Keratinocyte (primary cell): ENCODE data around the gene HOOK2. TPM values are rescaled to one million over a fixed set of nuclear protein-coding genes. Genes with fewer than 3 reads are reported as not detected.

Experiments used
- DNase-seq: peaks from one replicate; pipeline ENCODE4 v3.0.0-alpha.2; 2011; ENCODE audit warnings: low read depth, missing footprints, low spot score
- FAIRE-seq: peaks from 2 replicates; lab custom pipeline; 2011; peaks lifted over from hg19 to GRCh38; lab: Jason Lieb, UNC
- H2AFZ ChIP-seq: 2 replicates; pipeline ENCODE4 v1.6.0; 2012; ENCODE audit warnings: low read length, control low read depth, inconsistent platforms; ENCODE audit not compliant: control insufficient read depth
- H3K27ac ChIP-seq: 2 replicates; pipeline ENCODE4 v1.5.1; 2011; ENCODE audit warnings: low read length; ENCODE audit not compliant: control insufficient read depth, insufficient read depth
- H3K27me3 ChIP-seq: 3 replicates; pipeline ENCODE4 v1.6.0; 2011; ENCODE audit warnings: low read length; ENCODE audit not compliant: control insufficient read depth, insufficient read depth; ENCODE audit errors: extremely low read depth
- H3K36me3 ChIP-seq, 2 experiments: 2 replicates in 1 of 2; 3 replicates in 1 of 2; pipeline ENCODE4 v1.5.1; 2011; ENCODE audit warnings: low read length in 2 of 2, mild to moderate bottlenecking in 1 of 2; ENCODE audit not compliant: control insufficient read depth in 2 of 2, insufficient read depth in 2 of 2; ENCODE audit errors: extremely low read depth in 1 of 2
- H3K4me1 ChIP-seq: 3 replicates; pipeline ENCODE4 v1.5.1; 2011; ENCODE audit warnings: low read length; ENCODE audit not compliant: control insufficient read depth, insufficient read depth; ENCODE audit errors: extremely low read depth
- H3K4me2 ChIP-seq: 3 replicates; pipeline ENCODE4 v1.6.0; 2011; ENCODE audit warnings: low read depth, low read length; ENCODE audit not compliant: control insufficient read depth, insufficient read depth; ENCODE audit errors: extremely low read depth
- H3K4me3 ChIP-seq, 3 experiments: fragments of 200-600 bp in 1 of 3; sonication (generic) in 1 of 3; 2 replicates in 2 of 3; 3 replicates in 1 of 3; pipeline ENCODE4 v1.5.1; 2011 to 2016; ENCODE audit warnings: low read length in 3 of 3, mild to moderate bottlenecking in 3 of 3, control low read depth in 2 of 3, inconsistent platforms in 1 of 3, low read depth in 1 of 3, mixed read lengths in 1 of 3, mixed run types in 1 of 3, moderate library complexity in 1 of 3; ENCODE audit not compliant: control insufficient read depth in 2 of 3, insufficient read depth in 2 of 3; ENCODE audit errors: extremely low read depth in 1 of 3
- H3K79me2 ChIP-seq: 2 replicates; pipeline ENCODE4 v1.6.0; 2012; ENCODE audit warnings: low read length; ENCODE audit not compliant: control insufficient read depth, insufficient read depth
- H3K9ac ChIP-seq: 3 replicates; pipeline ENCODE4 v1.6.0; 2011; ENCODE audit warnings: low read length; ENCODE audit not compliant: control insufficient read depth, insufficient read depth; ENCODE audit errors: extremely low read depth
- H3K9me1 ChIP-seq: 3 replicates; pipeline ENCODE4 v1.6.0; 2011; ENCODE audit warnings: low read length; ENCODE audit not compliant: control insufficient read depth, insufficient read depth; ENCODE audit errors: extremely low read depth
- H3K9me3 ChIP-seq: 2 replicates; pipeline ENCODE4 v1.5.1; 2012; ENCODE audit warnings: low read depth, low read length; ENCODE audit not compliant: control insufficient read depth
- H4K20me1 ChIP-seq: 3 replicates; pipeline ENCODE4 v1.6.0; 2011; ENCODE audit warnings: low read length; ENCODE audit not compliant: control insufficient read depth, insufficient read depth; ENCODE audit errors: extremely low read depth
- CTCF ChIP-seq, 3 experiments: IDR thresholded peaks in 1 of 3; conservative IDR thresholded peaks in 1 of 3; optimal IDR thresholded peaks in 1 of 3; 2 replicates in 2 of 3; 3 replicates in 1 of 3; pipeline versions ENCODE3 to v1.5.1; 2011; ENCODE audit warnings: low read length in 3 of 3, mild to moderate bottlenecking in 3 of 3, moderate library complexity in 2 of 3, control low read depth in 1 of 3, inconsistent platforms in 1 of 3; ENCODE audit not compliant: insufficient read depth in 2 of 3; ENCODE audit errors: extremely low read depth in 1 of 3
- EZH2 ChIP-seq: IDR thresholded peaks from one replicate; pipeline ENCODE4 v1.6.1; 2012; ENCODE audit warnings: inconsistent platforms, mild to moderate bottlenecking, low read length, moderate library complexity
- dilution Hi-C: fragments of 300-500 bp; cut with MboI; formaldehyde crosslinking; loops from one replicate; pipeline ENCODE4 v1.7.0; 2020; ENCODE audit warnings: low sequenced_read_pairs; ENCODE audit not compliant: extremely low pct_ligation_motif_present
- polyA plus RNA-seq, 5 experiments: library from polyadenylated mRNA; depleted of rRNA in 3 of 5; stranded (reverse) in 3 of 5; stranded (forward) in 1 of 5; unstranded in 1 of 5; fragments of >200 nt; gene quantifications; 1 replicate in 1 of 5; 2 replicates in 3 of 5; 3 replicates in 1 of 5; pipeline versions ENCODE4 v1.2.1 to v1.2.3, GENCODE V29; 2011 to 2012; ENCODE audit warnings: missing spikeins in 2 of 5, low read depth in 1 of 5, low replicate concordance in 1 of 5

The HOOK2 gene
- polyA plus RNA-seq, 1 donor (not counting 4 experiments of a cell fraction or from before 2014, with no cell fraction given) = 21.9 TPM

GRCh38 chr19:12731337-12731736 lies 44.0 kb downstream of the HOOK2 start:
- Histone ChIP-seq H2AFZ (no peak overlapping the region), H3K4me3 (no peak overlapping the region), H3K9me3 (no peaks in the 10 kb centered on the region), H4K20me1 (peaks cover 15% of the 10 kb centered on the region), H3K4me1 (peaks cover 18% of the 10 kb centered on the region), H3K36me3 (peaks cover 21 to 31% of the 10 kb centered on the region in 2 experiments), H3K27me3 (no peaks in the 10 kb centered on the region), H3K79me2 (peaks cover 49% of the 10 kb centered on the region), H3K27ac (no peak overlapping the region), H3K9me1 (no peaks in the 10 kb centered on the region), H3K4me2 (no peak overlapping the region), H3K9ac (no peak overlapping the region)
- dilution Hi-C loops = no loop called here
- no peak for TF ChIP-seq CTCF (optimal IDR thresholded peaks at IDR 0.05 in 1 of 3, IDR thresholded peaks at IDR 0.05 in 1 of 3, conservative IDR thresholded peaks at IDR 0.05 in 1 of 3; ENCODE audit: extremely low read depth in 1 of 3, insufficient read depth in 2 of 3, low read length in 3 of 3)
- no peak for TF ChIP-seq EZH2
- no peak for DNase-seq
- FAIRE-seq = no peak

GRCh38 chr19:12730064-12730463 lies 45.3 kb downstream of the HOOK2 start:
- DNase-seq = no peak
- no peak overlapping the region for H2AFZ ChIP-seq
- H3K79me2 ChIP-seq = peaks cover 49% of the 10 kb centered on the region
- no peak overlapping the region for H3K27ac ChIP-seq
- H3K9me1 ChIP-seq = no peaks in the 10 kb centered on the region
- no peaks in the 10 kb centered on the region for H3K9me3 ChIP-seq
- dilution Hi-C loops = no loop called here
- H3K9ac ChIP-seq = no peak overlapping the region
- H3K4me2 ChIP-seq = no peak overlapping the region
- peaks cover 15% of the 10 kb centered on the region for H4K20me1 ChIP-seq
- TF ChIP-seq CTCF (optimal IDR thresholded peaks at IDR 0.05 in 1 of 3, IDR thresholded peaks at IDR 0.05 in 1 of 3, conservative IDR thresholded peaks at IDR 0.05 in 1 of 3; ENCODE audit: extremely low read depth in 1 of 3, insufficient read depth in 2 of 3, low read length in 3 of 3) = no peak
- no peak for TF ChIP-seq EZH2
- FAIRE-seq = no peak
- H3K27me3 ChIP-seq = no peaks in the 10 kb centered on the region
- no peak overlapping the region for H3K4me3 ChIP-seq
- peaks cover 21 to 31% of the 10 kb centered on the region in 2 experiments for H3K36me3 ChIP-seq
- peaks cover 18% of the 10 kb centered on the region for H3K4me1 ChIP-seq
